Activated CD8-positive, alpha-beta memory T cell treated with anti-CD3 and anti-CD28 coated beads, Interleukin-2, amount 50 U/mL, for 1 hour (primary cell): ENCODE results near the gene GM2A.
"Not testable (repeated sequence)": the region's sequence is repeated elsewhere in the genome, so short reads cannot be mapped to it uniquely, and the experiment has no call there.

ENCODE experiments used
- DNase-seq: peaks from one replicate; pipeline ENCODE4 v3.0.0-alpha.2; 2020; ENCODE audit errors: extremely low read depth

The GM2A gene

GRCh38 chr5:151253605-151253950, 593 bp downstream of the GM2A start:
- DNase-seq, result no peak

- no peak for DNase-seq
These were observed 1.6 kb downstream of the GM2A start for GRCh38 chr5:151254556-151254955.

- not testable (repeated sequence) for DNase-seq
These were observed 2.0 kb downstream of the GM2A start for GRCh38 chr5:151254990-151255389.

GRCh38 chr5:151255621-151256286, 2.8 kb downstream of the GM2A start:
- no peak for DNase-seq

- DNase-seq, result no peak
These were observed 4.8 kb downstream of the GM2A start for GRCh38 chr5:151257731-151258181.

GRCh38 chr5:151258201-151258611, 5.2 kb downstream of the GM2A start:
- no peak for DNase-seq

- no peak for DNase-seq
These were observed 5.8 kb downstream of the GM2A start for GRCh38 chr5:151258816-151259215.

- no peak for DNase-seq
These were observed 6.9 kb downstream of the GM2A start for GRCh38 chr5:151259931-151260330.

- DNase-seq, result no peak
These were observed 9.5 kb downstream of the GM2A start for GRCh38 chr5:151262532-151262931.

GRCh38 chr5:151264113-151264512, 11.1 kb downstream of the GM2A start:
- no peak for DNase-seq

- DNase-seq, result no peak
These were observed 14.7 kb downstream of the GM2A start for GRCh38 chr5:151267491-151268260.

- DNase-seq, result no peak
These were observed 17.6 kb downstream of the GM2A start for GRCh38 chr5:151270599-151270998.

GRCh38 chr5:151271336-151271735, 18.4 kb downstream of the GM2A start:
- no peak for DNase-seq

GRCh38 chr5:151274666-151275065, 21.7 kb downstream of the GM2A start:
- no peak for DNase-seq

- DNase-seq, result no peak
These were observed 22.8 kb downstream of the GM2A start for GRCh38 chr5:151275803-151276202.

GRCh38 chr5:151278845-151279244, 25.9 kb downstream of the GM2A start:
- DNase-seq, result no peak

- no peak for DNase-seq
These were observed 27.5 kb downstream of the GM2A start for GRCh38 chr5:151280443-151280842.

GRCh38 chr5:151281001-151281639, 28.1 kb downstream of the GM2A start:
- DNase-seq, result no peak

- no peak for DNase-seq
These were observed 30.3 kb downstream of the GM2A start for GRCh38 chr5:151283120-151283825.

- DNase-seq, result no peak
These were observed 31.5 kb downstream of the GM2A start for GRCh38 chr5:151284392-151284967.

- no peak for DNase-seq
These were observed 32.7 kb downstream of the GM2A start for GRCh38 chr5:151285683-151286082.

- no peak for DNase-seq
These were observed 33.3 kb downstream of the GM2A start for GRCh38 chr5:151286246-151286645.
